H9 (cell line): ENCODE measurements around the gene LRRC14B. TPM values are rescaled to one million over a fixed set of nuclear protein-coding genes. Genes with fewer than 3 reads are reported as not detected.

Experiments used
- DNase-seq: peaks from one replicate; pipeline ENCODE4 v3.0.0-alpha.2; 2017
- H2AFZ ChIP-seq: one replicate; pipeline ENCODE4 v1.6.1; 2013; ENCODE audit warnings: mild to moderate bottlenecking, low read length, control low read depth, moderate library complexity
- H2AK5ac ChIP-seq: 2 replicates; pipeline ENCODE4 v1.6.1; 2013; ENCODE audit warnings: low read length, control low read depth, mixed read lengths; ENCODE audit not compliant: insufficient read length
- H2BK120ac ChIP-seq: one replicate; pipeline ENCODE4 v1.6.1; 2013; ENCODE audit warnings: low read depth, mild to moderate bottlenecking, low read length, control low read depth, inconsistent platforms; ENCODE audit not compliant: poor library complexity, severe bottlenecking
- H2BK12ac ChIP-seq: 2 replicates; pipeline ENCODE4 v1.6.1; 2013; ENCODE audit warnings: low read length, control low read depth, mixed read lengths, low read depth; ENCODE audit not compliant: insufficient read length
- H2BK15ac ChIP-seq: 2 replicates; pipeline ENCODE4 v1.6.1; 2013; ENCODE audit warnings: low read depth, low read length, control low read depth
- H2BK20ac ChIP-seq: one replicate; pipeline ENCODE4 v1.6.1; 2013; ENCODE audit warnings: low read depth, mild to moderate bottlenecking, low read length, control low read depth, inconsistent platforms; ENCODE audit not compliant: poor library complexity, severe bottlenecking
- H2BK5ac ChIP-seq: 2 replicates; pipeline ENCODE4 v1.6.1; 2013; ENCODE audit warnings: low read length, control low read depth, mixed read lengths; ENCODE audit not compliant: insufficient read length
- H3K14ac ChIP-seq: 2 replicates; pipeline ENCODE4 v1.6.1; 2013; ENCODE audit warnings: low read length, control low read depth; ENCODE audit not compliant: insufficient read depth
- H3K18ac ChIP-seq: 2 replicates; pipeline ENCODE4 v1.6.1; 2013; ENCODE audit warnings: low read depth, mild to moderate bottlenecking, mixed read lengths, low read length, control low read depth; ENCODE audit not compliant: insufficient read length
- H3K23ac ChIP-seq: 2 replicates; pipeline ENCODE4 v1.6.1; 2013; ENCODE audit warnings: low read length, control low read depth, mixed read lengths, low read depth; ENCODE audit not compliant: insufficient read length
- H3K23me2 ChIP-seq: 2 replicates; pipeline ENCODE4 v1.6.1; 2013; ENCODE audit warnings: low read depth, mild to moderate bottlenecking, mixed read lengths, low read length, control low read depth; ENCODE audit not compliant: insufficient read length, poor library complexity, severe bottlenecking
- H3K27ac ChIP-seq: 2 replicates; pipeline ENCODE4 v1.5.1; 2013; ENCODE audit warnings: low read length, control low read depth, mixed read lengths, low read depth; ENCODE audit not compliant: insufficient read length
- H3K27me3 ChIP-seq: 2 replicates; pipeline ENCODE4 v1.6.1; 2013; ENCODE audit warnings: low read length, control low read depth, inconsistent platforms; ENCODE audit not compliant: insufficient read depth
- H3K4ac ChIP-seq: 2 replicates; pipeline ENCODE4 v1.6.1; 2013; ENCODE audit warnings: low read depth, mild to moderate bottlenecking, control low read depth, inconsistent platforms, low read length, moderate library complexity
- H3K4me1 ChIP-seq: 2 replicates; pipeline ENCODE4 v1.6.1; 2013; ENCODE audit warnings: low read length, control low read depth, inconsistent platforms; ENCODE audit not compliant: insufficient read depth
- H3K4me2 ChIP-seq: 2 replicates; pipeline ENCODE4 v1.6.1; 2013; ENCODE audit warnings: low read length, control low read depth, mixed read lengths; ENCODE audit not compliant: insufficient read length, insufficient read depth
- H3K56ac ChIP-seq: 2 replicates; pipeline ENCODE4 v1.6.1; 2013; ENCODE audit warnings: low read depth, mild to moderate bottlenecking, mixed read lengths, low read length, control low read depth; ENCODE audit not compliant: insufficient read length
- H3K79me1 ChIP-seq: 2 replicates; pipeline ENCODE4 v1.6.1; 2013; ENCODE audit warnings: low read depth, mild to moderate bottlenecking, moderate library complexity, low read length, control low read depth, inconsistent platforms; ENCODE audit not compliant: insufficient read depth, poor library complexity, severe bottlenecking
- H3K79me2 ChIP-seq: 2 replicates; pipeline ENCODE4 v1.6.1; 2013; ENCODE audit warnings: low read length, control low read depth, inconsistent platforms; ENCODE audit not compliant: insufficient read depth
- H3K9ac ChIP-seq: 2 replicates; pipeline ENCODE4 v1.6.1; 2013; ENCODE audit warnings: low read length, control low read depth, mixed read lengths; ENCODE audit not compliant: insufficient read length; ENCODE audit errors: extremely low read depth
- H3K9me3 ChIP-seq: one replicate; pipeline ENCODE4 v1.6.1; 2013; ENCODE audit warnings: low read depth, low read length, inconsistent platforms; ENCODE audit not compliant: control insufficient read depth
- H3T11ph ChIP-seq: one replicate; pipeline ENCODE4 v1.6.1; 2013; ENCODE audit warnings: mild to moderate bottlenecking, low read length, control low read depth, inconsistent platforms
- H4K20me1 ChIP-seq: one replicate; pipeline ENCODE4 v1.6.1; 2013; ENCODE audit not compliant: control insufficient read depth, insufficient read length, insufficient read depth
- H4K5ac ChIP-seq: 2 replicates; pipeline ENCODE4 v1.6.1; 2013; ENCODE audit warnings: low read depth, mild to moderate bottlenecking, mixed read lengths, low read length, control low read depth; ENCODE audit not compliant: insufficient read length
- H4K8ac ChIP-seq: replicated peaks from 2 replicates; pipeline ENCODE4 v1.6.1; 2013; ENCODE audit warnings: low read length, control low read depth, mixed read lengths, low read depth; ENCODE audit not compliant: insufficient read length
- H4K91ac ChIP-seq: 2 replicates; pipeline ENCODE4 v1.6.1; 2013; ENCODE audit warnings: low read depth, mild to moderate bottlenecking, moderate library complexity, mixed read lengths, low read length, control low read depth; ENCODE audit not compliant: insufficient read length
- H3K27ac Mint-ChIP-seq, 3 experiments: 2 replicates in 2 of 3; 3 replicates in 1 of 3; pipeline ENCODE4 v1.8.0; 2020 to 2021; ENCODE audit warnings: mixed read lengths in 3 of 3, mild to moderate bottlenecking in 1 of 3, moderate library complexity in 1 of 3
- H3K27me3 Mint-ChIP-seq: 2 replicates; pipeline ENCODE4 v1.8.0; 2021; ENCODE audit warnings: low read depth, mild to moderate bottlenecking, moderate library complexity, mixed read lengths
- H3K36me3 Mint-ChIP-seq, 3 experiments: 2 replicates in 2 of 3; 3 replicates in 1 of 3; pipeline ENCODE4 v1.8.0; 2020 to 2021; ENCODE audit warnings: low read depth in 3 of 3, mixed read lengths in 3 of 3; ENCODE audit not compliant: insufficient read depth in 1 of 3
- H3K4me1 Mint-ChIP-seq, 2 experiments: 2 replicates each; pipeline ENCODE4 v1.8.0; 2020; ENCODE audit warnings: mixed read lengths in 2 of 2
- H3K4me3 Mint-ChIP-seq, 2 experiments: 2 replicates in 1 of 2; 3 replicates in 1 of 2; pipeline ENCODE4 v1.8.0; 2020 to 2021; ENCODE audit warnings: mild to moderate bottlenecking in 2 of 2, mixed read lengths in 2 of 2, moderate library complexity in 1 of 2
- H3K9me3 Mint-ChIP-seq, 2 experiments: 2 replicates in 1 of 2; 3 replicates in 1 of 2; pipeline ENCODE4 v1.8.0; 2020; ENCODE audit warnings: mild to moderate bottlenecking in 2 of 2, mixed read lengths in 2 of 2, moderate library complexity in 1 of 2
- CTCF ChIP-seq: fragments of 200-600 bp; sonication (generic); conservative IDR thresholded peaks from 3 replicates; pipeline ENCODE4 v1.8.0; 2021; ENCODE audit warnings: antibody characterized with exemption, mild to moderate bottlenecking
- WGBS: extraction: QIAGEN DNeasy Blood & Tissue Kit; methylation state at CpG from one replicate; pipeline ENCODE4 v1.1.7; 2013; ENCODE audit warnings: missing lambda C conversion rate, low lambda C conversion rate, mixed read lengths; ENCODE audit not compliant: insufficient read length; ENCODE audit errors: extremely low coverage; 5-methylcytosine and 5-hydroxymethylcytosine counted together
- total RNA-seq: library from RNA; stranded (reverse); gene quantifications from 2 replicates; pipeline ENCODE4 v1.2.1, GENCODE V29; 2021

LRRC14B gene
- total RNA-seq, 1 experiment from 2014 or later: not detected

- Histone ChIP-seq H3K23me2 (no peaks in the 10 kb centered on the region), H4K8ac (no peak overlapping the region), H3K9me3 (no peaks in the 10 kb centered on the region), H3K4me1 (no peaks in the 10 kb centered on the region), H3K14ac (no peak overlapping the region), H3K27ac (no peak overlapping the region), H3K4ac (no peak overlapping the region), H3K9ac (no peak overlapping the region), H4K20me1 (no peaks in the 10 kb centered on the region), H2BK15ac (no peak overlapping the region), H2BK12ac (no peak overlapping the region), H3K79me2 (no peaks in the 10 kb centered on the region), H3K4me2 (no peak overlapping the region), H4K5ac (no peak overlapping the region), H2AK5ac (no peak overlapping the region), H3K18ac (no peak overlapping the region), H3K23ac (no peak overlapping the region), H4K91ac (no peak overlapping the region), H2BK120ac (no peak overlapping the region), H2BK20ac (no peak overlapping the region), H3T11ph (no peak overlapping the region), H2BK5ac (no peak overlapping the region), H3K79me1 (no peaks in the 10 kb centered on the region), H3K56ac (no peak overlapping the region), H2AFZ (no peak overlapping the region), H3K27me3 (no peaks in the 10 kb centered on the region)
- Mint-ChIP-seq H3K4me3 (no peak overlapping the region), H3K27ac (peak overlapping the region in 1 of 3 experiments; percentile 53; a peak in 2 of 7 replicates), H3K4me1 (peaks cover 11 to 19% of the 10 kb centered on the region in 2 experiments), H3K36me3 (peaks cover 27 to 90% (median 85%) of the 10 kb centered on the region in 3 experiments; a peak in 6 of 7 replicates), H3K27me3 (no peaks in the 10 kb centered on the region; the same call in 1 of the 2 replicates), H3K9me3 (no peaks in the 10 kb centered on the region)
- peak; percentile 24 for DNase-seq
- no CpG with 5 or more reads among the region's 17 CpGs for WGBS
- no peak for TF ChIP-seq CTCF
These were observed 34.8 kb upstream of the LRRC14B start for GRCh38 chr5:156411-157072.
